Activated CD8-positive, alpha-beta memory T cell treated with anti-CD3 and anti-CD28 coated beads for 48 hours (primary cell): ENCODE results near the gene ALDH3A1.

Source experiments
- DNase-seq, 3 experiments: peaks; one replicate each; pipeline ENCODE4 v3.0.0-alpha.2; 2020; ENCODE audit warnings: low read depth in 2 of 3, low spot score in 2 of 3

Gene ALDH3A1

GRCh38 chr17:19705771-19706770, 42.0 kb downstream of the ALDH3A1 start:
- no peak for DNase-seq

- no peak for DNase-seq
Observed at GRCh38 chr17:19705201-19705600, 42.9 kb downstream of the ALDH3A1 start.

DNA sequence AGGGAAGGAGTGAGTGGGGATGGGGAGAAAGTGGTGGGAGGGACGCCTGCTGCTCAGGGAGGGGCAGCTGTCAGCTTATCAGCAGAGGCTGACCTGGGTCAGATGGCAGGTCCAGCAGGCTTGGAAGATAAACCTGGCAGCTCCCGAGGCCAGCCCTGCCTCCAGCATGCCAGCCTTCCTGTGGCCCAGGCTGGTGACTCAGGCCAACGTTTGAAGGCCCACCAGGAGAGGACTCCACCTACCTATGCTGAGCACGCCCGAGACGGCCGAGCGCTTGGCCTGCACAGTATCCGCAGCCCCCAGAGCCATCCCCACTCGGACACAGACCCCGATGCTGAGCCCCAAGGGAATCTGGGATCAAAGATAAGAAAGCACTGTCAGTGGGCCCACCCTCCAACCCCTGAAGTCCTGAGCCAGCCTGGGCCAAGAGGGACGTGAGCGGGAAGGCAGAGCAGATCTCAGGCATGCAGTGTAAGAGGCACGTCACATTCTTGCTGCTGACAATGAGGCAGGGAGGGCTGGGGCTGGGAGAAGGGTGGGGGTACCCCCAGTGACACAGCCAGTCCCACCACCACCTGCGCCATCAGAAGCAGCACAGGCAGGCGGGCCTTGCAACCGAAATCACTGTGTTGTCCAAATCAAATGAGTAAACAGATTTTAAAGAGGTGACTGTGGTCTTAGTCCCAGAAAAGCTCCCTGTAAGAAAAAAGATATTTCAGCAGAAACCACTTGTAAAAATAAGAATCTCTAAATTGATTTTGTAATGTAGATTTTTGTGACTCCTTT, 44.1 kb downstream of the ALDH3A1 start:
- DNase-seq = no peak

- no peak for DNase-seq
Observed at GRCh38 chr17:19703106-19703827, 44.8 kb downstream of the ALDH3A1 start.

DNA sequence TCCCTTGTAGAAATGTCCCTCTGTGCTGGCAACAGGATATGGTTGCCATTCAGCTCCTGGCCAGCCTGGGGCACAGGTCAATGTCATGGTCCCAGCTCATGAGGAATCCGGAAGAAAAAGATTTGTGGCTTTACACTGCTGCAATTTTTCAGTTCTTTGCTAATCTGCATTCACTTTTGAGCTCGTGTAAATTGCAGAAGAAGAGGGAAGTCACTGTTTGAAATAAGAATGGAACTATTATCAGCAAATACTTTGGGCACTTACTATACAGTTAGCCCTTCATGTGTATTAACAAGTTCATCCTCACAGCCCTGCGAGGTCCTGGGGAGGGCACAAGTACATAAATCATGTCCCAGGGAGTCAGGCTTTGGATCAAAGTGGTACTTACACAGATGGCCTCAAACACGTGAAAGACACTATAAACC, 45.9 kb downstream of the ALDH3A1 start:
- no peak for DNase-seq
